Astrocyte (in vitro differentiated cells and primary cell): ENCODE measurements around the gene KDM5B.

Experiments
- CTCF ChIP-seq: IDR thresholded peaks from 2 replicates; pipeline ENCODE4 v1.5.1; 2011; ENCODE audit warnings: low read depth, mild to moderate bottlenecking, inconsistent platforms, low read length, moderate library complexity; ENCODE audit not compliant: insufficient read depth
- EZH2 ChIP-seq: IDR thresholded peaks from 2 replicates; pipeline ENCODE4 v1.6.1; 2012; ENCODE audit warnings: mild to moderate bottlenecking, low read length, inconsistent platforms; ENCODE audit not compliant: insufficient read depth

DNA sequence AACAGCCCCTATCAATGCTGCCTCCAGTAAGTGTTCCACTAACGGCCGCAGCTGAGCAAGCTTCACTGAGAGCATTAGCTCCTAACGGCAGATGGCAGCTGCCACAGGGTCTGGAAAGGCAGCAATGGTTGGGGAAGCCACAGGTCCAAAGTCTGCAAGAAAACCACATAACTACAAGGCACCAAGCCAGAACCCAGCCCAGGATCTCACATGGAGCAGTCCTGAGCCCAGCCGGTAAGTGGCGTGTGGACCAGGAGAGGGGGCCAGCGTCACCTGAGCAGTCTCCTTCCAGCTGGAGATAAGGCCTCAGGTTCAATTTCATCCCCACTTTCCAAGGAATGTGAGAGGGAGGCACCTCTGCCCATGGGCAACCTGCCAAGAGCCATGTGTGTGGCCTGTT lies 111.2 kb downstream of the KDM5B start:
- TF ChIP-seq EZH2 (no peak), CTCF (no peak)
